HG03103 (cell line): Measurements from ENCODE around the gene RRBP1.
A peak's percentile ranks its signal among the peaks of the same experiment; 100 is the strongest.

ENCODE experiments used
- ATAC-seq: cut with Tn5 transposase; IDR thresholded peaks from one replicate; pipeline ENCODE4 v1.9.1; 2021; ENCODE audit warnings: low read depth; ENCODE audit not compliant: unreplicated experiment

Gene RRBP1

GRCh38 chr20:17682889-17683198 lies 802 bp upstream of the RRBP1 start:
- ATAC-seq, result no peak

GRCh38 chr20:17681726-17682102 lies 328 bp downstream of the RRBP1 start:
- ATAC-seq, result peak; percentile 3

DNA sequence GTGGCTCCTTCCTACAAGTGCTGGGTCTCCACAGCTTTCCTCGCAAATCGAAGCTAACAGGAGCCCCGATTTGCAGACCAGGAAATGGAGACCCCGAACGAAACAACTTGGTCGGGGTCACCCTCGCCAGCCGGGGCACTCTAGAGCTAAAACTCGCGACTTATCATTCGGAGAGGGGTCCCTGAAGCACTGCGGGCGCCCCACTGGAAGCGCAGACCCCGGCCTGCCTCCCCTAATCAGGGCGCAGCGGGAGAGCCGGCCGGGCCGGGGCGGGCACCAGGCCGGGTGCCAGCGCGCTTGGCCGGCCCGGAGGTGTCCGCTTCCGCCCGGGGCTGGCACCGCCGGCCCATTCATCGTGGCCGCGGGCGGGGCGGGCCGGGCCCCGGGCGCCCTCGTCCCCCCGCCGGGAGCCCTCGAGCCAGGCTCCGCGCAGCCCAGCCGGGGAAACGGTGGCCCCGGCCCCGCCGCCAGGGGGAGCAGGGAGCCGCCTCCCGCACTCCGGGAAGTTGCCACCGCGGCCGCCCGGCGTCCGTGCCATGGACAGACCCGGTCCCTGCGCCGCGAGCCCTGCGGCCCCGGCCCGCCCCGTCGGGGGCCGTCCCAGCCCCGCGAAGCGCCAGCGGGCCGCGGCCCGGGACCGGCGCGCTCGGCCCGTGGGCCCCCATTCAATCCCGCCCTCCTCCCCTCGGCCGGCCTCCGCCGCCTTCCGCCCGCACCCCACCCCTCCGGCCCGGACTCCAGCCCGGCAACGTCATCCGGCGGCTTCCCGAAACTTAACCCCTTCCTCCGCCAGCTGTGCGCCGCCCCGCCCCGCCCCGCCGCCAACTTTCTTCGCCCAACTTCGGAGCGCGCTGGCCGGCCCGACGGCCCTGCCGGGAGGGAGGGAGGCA lies 961 bp downstream of the RRBP1 start:
- peak; percentile 33 for ATAC-seq

DNA sequence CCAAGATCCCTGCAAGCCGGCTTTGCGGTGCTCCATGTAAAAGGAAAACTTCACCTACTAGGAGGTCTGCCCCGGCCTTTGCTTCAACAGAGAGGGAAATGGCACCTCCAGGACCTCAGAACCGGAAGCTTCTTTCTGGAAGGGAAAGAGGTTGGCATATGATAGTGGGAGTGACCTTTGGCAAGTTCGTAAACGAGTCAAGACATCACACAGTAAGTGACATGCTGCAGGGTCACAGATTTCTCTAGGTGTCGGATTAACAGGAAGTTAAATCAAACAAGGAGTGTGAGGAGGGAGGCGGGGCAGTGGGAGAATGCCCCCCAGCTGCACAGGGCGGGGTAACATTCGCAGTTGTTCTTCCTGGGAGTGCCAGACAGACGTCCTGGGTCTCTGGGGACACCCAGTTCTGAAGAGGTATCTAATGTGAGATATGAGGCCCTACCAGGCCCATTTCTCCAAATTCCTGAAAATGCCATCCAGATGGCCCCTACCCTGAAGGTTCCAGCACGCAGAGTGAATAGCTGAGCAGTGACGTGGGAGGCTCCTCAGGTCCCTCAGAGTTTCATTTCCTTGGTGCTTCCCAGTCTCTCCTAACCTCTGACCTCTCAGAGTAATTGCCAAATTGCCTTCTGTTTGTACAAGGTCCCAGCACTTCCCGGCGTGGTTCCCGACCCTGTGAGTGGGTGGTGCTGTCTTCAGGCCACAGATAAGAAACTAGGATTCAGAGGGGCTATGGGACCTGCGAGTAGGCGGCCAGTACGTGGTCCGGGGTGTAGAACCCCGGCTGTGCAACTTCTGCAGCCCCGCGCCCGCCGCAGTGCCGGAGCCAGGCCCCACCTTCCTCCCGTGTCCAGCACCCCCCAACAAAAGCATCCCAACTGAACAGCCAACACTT lies 1.9 kb downstream of the RRBP1 start:
- ATAC-seq, result no peak

- no peak for ATAC-seq
These were observed 3.2 kb downstream of the RRBP1 start for GRCh38 chr20:17678886-17679285.

DNA sequence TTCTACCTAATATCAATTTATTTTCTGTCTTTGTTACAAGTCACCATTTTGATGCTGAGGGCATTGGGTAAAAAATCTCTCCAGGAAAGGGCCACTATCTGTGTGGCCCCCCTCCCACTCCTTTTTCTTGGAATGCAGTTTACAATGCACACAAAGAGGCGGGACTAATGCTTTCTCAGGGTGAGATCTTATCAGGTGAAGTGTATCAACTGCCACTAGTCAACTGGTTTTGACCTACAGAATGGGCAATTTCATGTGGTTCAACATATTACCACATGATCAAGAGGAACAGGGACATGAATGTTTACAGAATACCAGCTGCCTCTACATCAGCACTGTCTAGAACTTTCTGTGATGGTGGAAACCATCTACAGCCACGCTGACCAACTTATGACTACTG lies 3.7 kb downstream of the RRBP1 start:
- no peak for ATAC-seq

GRCh38 chr20:17676942-17677341 lies 5.1 kb downstream of the RRBP1 start:
- no peak for ATAC-seq

GRCh38 chr20:17676378-17676759 lies 5.7 kb downstream of the RRBP1 start:
- ATAC-seq, result no peak

DNA sequence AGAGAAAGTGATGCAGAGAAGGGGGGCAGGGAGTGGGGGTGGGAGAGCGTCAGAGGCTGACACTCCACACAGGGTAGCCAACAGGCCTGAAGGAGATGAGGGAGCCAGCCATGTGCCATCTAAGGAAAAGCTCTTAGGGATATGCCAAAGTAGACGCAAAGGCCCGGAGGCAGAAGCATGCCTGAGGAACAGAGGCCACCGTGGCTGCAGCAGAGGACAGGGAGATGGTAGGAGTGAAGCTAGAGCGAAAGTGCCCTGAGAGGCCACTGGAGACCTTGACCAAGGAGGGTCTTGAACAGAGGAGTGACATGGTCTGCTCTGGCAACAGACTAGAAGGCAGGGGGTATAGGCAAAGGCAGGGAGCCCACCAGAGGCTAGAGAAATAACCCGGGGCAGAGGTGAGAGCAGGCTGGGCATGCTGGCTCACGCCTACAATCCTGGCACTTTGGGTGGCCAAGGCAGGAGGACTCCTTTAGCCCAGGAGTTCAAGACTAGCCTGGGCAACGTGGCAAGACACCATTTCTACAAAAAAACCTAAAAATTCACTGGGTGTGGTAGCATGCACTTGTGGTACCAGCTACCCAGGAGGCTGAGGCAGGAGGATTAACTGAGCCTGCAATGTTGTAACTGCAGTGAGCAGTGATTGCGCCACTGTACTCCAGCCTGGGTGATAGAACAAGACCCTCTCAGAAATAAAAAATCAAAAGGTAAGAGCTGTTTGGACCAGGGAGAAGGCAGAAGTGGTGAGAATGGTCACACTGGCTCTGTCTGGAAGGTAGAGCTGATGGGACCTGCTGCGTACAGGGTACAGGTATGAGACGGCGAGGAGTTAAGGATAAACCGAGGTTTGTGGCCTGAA lies 6.3 kb downstream of the RRBP1 start:
- no peak for ATAC-seq

- ATAC-seq, result no peak
These were observed 7.1 kb downstream of the RRBP1 start for GRCh38 chr20:17674722-17675518.

- ATAC-seq, result no peak
These were observed 9.0 kb downstream of the RRBP1 start for GRCh38 chr20:17673084-17673483.

- no peak for ATAC-seq
These were observed 10.5 kb downstream of the RRBP1 start for GRCh38 chr20:17671565-17671964.

DNA sequence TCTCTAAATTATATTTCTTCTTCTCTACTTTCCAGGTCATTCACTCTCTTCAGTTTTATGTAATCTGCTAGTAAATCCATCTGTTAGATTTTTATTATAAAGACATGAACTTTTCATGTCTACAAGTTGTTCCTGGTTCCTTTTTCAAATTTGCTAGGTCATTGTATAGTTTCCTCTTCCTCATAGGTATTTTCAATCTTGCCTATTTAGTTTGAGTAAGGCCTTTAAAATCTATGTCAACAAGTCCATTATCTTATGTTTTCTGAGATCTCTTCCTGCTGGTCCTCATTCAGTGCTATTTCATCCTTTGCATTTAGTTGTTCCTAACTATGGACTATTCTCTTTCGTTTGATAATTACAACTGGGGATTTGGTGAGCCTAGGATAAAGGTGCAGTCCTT lies 11.0 kb downstream of the RRBP1 start:
- no peak for ATAC-seq

- ATAC-seq, result no peak
These were observed 12.6 kb downstream of the RRBP1 start for GRCh38 chr20:17669306-17669931.

GRCh38 chr20:17668432-17668831 lies 13.6 kb downstream of the RRBP1 start:
- ATAC-seq, result no peak

DNA sequence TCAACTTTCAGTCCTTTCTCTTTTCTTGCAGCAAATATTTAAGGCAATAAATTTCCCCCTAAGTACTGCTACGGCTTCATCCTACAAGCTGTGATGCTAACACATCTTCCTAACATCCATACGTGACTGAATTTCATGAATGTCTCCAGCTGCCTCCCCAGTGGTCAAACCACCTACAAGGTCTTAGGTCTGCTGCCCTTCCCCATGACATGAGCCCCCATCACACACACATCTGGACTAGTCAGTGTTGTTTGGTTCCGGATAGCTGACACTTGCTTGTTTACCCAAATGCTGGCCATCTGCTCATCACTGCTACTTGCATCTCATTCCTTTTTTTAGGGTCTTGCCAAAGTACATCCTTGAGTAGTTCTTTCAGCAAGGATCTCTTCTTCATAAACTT lies 14.6 kb downstream of the RRBP1 start:
- ATAC-seq, result no peak

- ATAC-seq, result no peak
These were observed 15.6 kb downstream of the RRBP1 start for GRCh38 chr20:17666481-17666880.

DNA sequence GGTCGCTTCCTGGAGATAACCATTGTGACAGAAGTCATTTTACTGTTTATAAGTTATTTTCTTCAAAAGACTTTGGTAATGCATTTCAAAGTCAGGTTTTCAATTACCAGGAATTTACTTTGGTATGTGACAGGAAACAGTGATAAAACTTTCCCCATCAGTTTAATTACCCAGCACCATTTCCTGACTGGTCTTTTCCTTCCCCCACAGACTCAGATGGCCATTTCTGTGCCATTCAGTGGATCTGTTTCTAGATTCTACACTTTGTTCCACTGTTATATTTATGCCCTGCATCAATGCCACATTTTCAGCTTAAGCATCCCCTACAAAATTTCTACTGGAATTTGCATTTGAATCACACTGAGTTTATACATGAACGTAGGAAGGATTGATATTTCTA lies 16.3 kb downstream of the RRBP1 start:
- ATAC-seq, result no peak

GRCh38 chr20:17664025-17664633 lies 17.9 kb downstream of the RRBP1 start:
- ATAC-seq, result no peak
